NCI-H2029 treated with DMSO at 0.1 percent for 48 hours (cell line): Measurements from ENCODE around the gene ZNF197.
"Not testable (repeated sequence)": the region's sequence is repeated elsewhere in the genome, so short reads cannot be mapped to it uniquely, and the experiment has no call there.

Source experiments
- DNase-seq: peaks from one replicate; lab custom pipeline; 2025; lab: John Stamatoyannopoulos, UW

Gene ZNF197

DNA sequence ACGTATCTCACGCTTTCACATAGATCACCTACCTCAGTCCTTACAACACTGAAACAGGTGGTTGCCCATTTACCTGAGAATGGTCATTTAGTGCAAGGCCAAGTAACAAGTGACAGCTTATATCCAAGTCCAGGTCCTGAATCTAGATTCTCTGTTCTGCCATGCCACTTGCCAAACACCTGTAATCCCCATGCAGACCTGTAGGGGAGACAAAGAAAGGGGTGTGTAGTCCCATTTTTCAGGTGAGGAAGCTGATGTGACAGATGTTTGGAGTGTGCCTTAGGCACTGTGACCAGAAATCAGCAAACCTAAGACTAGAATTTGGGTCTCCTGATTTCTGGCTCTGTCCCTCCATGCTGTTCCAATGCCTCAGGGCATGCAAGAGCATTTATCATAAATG is 36.4 kb downstream of the ZNF197 start:
- DNase-seq: no peak

DNA sequence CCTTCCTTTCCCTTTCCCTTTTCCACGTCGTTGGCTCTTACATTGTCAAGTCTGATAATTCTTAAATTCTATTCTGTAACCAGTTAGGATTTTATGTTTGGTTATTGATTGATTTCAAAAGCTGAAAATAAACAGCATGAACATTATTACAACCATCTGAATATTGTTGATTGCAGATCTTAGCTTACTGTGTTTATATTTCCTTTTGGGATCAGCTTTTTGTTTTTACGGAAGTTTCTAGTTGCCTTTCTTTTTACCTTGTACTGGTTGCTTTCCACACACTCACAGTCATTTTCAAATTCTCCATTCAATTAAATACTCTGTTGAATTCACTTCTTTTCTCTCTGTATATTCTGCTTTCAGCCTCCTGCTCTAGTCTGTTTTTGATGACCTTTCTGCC is 40.3 kb downstream of the ZNF197 start:
- DNase-seq: no peak

DNA sequence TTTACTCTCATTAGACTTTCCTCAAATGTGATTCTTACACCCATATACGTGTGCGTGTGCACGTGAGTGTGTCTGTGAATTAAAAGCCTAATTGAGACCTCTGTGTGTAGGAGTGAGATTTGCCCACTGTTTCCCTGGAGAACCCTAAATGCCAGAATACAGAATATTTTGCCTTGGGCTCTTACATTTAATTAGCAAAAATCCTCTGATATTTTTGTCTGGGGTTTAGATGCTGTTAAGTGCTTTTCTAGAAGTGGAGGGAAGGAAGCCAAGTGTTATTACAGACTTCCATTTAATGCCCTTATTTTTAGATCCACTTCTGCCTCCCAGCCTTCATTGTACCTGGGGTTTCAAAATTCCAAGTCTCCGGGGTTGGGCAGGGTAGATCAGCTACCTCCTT is 41.5 kb downstream of the ZNF197 start:
- no peak for DNase-seq

DNA sequence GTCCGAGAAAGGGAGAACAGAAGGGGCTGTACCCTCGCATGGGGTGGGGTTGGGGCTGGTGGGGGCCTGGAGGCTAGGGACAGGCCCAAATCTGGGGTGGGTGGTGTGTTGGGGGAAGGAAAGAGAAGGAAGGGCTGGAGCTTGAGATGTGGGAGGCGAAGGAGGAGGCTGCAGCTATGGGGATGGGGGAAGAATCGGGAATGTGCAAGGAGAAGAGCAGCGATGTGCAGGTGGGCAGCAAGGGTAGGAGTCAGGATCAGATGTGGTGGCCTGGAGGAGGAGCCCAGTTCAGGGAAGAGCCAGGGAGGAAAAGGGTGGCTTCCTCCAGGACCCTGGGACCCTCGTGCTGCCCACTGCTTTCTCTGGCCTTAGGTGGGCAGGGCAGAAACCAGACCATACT is 44.9 kb downstream of the ZNF197 start:
- DNase-seq: no peak

DNA sequence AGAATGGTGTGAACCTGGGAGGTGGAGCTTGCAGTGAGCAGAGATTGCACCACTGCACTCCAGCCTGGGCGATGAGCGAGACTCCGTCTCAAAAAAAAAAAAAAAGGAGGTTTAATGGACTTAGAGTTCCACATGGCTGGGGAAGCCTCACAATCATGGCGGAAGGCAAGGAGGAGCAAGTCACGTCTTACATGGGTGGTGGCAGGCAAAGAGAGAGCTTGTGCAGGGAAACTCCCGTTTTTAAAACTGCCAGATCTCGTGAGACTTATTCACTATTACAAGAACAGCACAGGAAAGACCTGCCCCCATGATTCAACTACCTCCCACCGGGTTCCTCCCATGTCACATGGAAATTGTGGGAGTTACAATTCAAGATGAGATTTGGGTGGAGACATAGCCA is 48.6 kb downstream of the ZNF197 start:
- not testable (repeated sequence) for DNase-seq

DNA sequence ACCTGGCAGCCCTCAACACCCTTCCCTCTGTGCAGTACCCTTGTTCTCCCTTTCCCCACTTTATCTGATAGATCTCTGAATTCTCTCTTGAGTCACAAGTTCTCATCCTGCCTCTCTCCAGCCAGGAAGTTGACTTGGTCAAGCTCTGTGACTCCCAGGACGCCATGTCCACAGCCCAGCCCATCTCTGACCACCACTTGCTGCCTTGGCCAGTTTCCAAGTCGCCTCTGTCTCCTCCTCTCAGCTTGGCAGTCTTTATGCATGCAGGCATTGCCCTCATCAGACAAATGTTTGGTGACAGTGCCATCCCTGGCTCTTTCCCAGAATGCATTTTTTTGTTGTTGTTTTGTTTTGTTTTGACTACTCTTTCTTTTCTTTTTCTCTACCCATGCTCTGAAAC is 49.4 kb downstream of the ZNF197 start:
- no peak for DNase-seq

DNA sequence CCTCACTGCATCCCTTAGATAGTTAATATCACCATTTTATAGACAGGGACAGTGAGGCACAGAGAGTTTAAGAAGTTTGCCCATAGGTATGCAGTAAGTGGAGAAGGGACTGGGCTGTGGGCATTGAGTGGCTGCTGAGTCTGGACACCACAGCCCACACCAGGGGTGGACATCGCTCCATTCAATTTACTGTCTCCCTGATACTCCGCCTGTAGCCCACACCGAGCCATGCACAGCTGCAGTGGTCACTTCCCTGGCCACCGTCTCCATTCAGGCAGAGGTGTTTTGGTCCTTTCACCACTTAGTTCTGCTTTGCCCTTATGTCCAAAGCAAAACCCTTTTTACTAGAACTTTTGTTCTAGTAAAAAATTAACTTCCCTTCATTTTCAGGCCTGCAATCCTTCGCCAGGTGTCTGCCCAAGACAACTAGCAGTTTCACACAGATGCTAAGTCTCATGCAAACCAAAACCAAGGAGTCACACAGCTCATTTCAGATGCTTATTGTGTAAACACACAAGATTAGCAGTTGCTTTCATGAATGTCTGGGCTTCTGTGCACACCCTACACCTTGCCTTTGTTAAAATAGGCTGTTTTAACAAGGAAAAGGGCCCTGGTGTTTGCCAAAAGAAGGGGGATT is 53.8 kb downstream of the ZNF197 start:
- DNase-seq: no peak

DNA sequence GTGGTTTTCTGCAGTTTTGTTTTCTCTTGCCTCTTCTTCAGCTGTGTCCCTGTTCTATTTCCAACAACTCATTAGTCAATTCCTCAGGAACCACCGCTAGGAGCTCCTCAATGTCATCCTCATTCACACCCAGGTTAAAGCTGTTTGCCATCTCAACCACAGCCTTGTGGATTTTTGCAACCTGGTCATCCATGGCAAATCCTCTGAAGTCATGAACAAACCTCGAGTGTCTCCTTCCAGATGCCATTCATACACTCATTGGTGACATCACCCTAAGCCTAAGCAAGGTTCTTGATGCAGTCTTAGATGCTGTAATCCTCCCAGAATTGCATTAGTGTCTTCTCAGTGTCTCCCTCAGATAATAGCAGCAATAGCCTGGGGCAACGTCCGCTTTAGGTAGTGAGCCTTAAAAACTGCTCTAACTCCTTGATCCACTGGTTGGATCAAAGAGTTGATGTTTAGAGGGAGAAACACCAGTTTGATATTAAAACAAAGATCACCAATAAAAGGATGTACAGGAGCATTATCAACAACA is 56.2 kb downstream of the ZNF197 start:
- no peak for DNase-seq

DNA sequence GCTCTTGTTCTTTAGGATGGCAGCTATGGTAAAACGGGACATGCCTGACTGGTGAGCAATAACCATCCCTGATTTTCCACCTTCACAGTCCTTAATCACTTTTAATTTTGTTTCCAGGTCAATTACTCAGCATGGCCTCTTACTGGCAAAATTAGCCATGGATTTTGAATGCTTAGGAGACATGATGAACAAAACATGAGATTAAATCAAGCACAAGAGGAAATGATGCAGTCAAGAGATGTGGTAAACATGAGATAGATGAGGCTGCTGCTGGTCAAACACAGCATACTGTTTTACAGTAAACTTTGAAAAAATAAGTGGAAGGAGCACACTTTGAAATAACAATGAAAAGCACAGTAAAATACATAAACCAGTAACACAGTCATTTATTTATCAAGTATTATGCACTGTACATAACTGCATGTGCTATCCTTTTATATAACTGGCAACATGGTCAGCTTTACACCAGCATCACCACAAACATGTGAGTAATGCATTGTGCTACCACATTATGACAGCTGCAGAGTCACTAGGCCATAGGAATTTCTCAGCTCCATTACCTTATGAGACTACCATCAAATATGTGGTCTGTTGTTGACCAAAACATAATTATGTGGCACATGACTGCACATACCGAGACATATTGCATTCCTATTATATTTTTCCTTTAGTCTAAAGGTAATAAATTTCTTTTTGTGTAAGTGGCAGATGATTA is 57.5 kb downstream of the ZNF197 start:
- no peak for DNase-seq

DNA sequence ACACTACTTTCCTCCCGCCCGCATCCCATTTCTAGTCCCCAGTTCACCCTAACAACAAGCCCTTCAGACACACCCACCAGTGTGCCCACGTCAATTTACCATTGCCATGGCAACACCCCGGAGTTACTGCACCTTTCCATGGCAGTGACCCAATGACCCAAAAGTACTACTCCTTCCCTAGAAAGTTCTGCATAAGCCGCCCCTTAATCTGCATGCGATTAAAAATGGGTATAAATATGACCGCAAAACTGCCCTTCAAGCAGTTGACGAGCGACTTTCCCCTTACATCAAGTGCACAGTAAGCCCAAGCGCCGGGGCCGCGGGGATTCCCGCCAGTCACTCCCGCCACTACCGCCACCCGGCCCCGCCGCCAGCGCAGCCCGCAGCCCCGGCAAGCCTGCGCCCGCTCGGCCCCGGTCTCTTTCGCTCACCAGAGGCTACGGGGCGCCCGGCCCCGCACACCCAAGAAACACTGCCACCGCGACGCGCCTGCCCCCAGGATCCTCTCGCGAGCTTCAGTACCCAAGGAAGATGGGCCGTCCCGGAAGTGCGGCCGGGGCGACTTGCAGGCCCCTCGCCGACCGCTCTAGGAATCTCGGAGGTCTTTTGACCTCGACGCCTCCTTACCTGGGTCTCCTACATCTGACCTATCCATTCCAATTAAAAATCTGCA is 60.4 kb downstream of the ZNF197 start:
- peak; percentile 38 for DNase-seq

DNA sequence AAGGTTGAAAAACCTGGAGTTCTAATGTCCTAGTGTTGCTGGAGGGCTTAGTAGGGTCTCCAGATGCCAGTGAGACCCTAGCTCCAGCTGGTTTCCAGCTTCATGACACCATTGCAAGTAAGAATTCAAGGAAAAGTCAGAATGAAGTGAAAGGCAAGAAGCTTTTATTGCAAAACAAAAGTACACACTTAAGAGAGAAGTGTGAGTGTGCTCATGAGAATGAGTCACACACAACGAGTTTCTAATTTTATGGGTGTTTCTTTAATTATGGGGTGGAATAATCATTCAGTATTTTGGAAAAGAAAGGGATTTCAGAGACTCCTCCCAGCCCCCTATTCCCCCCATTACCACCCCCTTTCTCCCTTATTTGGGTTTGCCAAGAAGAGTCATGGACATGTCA is 63.1 kb downstream of the ZNF197 start:
- DNase-seq: no peak
